Stimulated activated CD8-positive, alpha-beta memory T cell treated with anti-CD3 and anti-CD28 coated beads, Interleukin-7, amount 100 ng/mL, for 24 hours (primary cell): ENCODE data around the gene ZNF408.

Experiments
- DNase-seq: peaks from one replicate; pipeline ENCODE4 v3.0.0-alpha.2; 2020; ENCODE audit warnings: low read depth

The ZNF408 gene

GRCh38 chr11:46727952-46728658 is 27.3 kb downstream of the ZNF408 start:
- DNase-seq: no peak

GRCh38 chr11:46728659-46729040 is 27.8 kb downstream of the ZNF408 start:
- DNase-seq: no peak

GRCh38 chr11:46729110-46730027 is 28.5 kb downstream of the ZNF408 start:
- no peak for DNase-seq

GRCh38 chr11:46731545-46731944 is 30.7 kb downstream of the ZNF408 start:
- DNase-seq: no peak

- no peak for DNase-seq
These were observed 32.4 kb downstream of the ZNF408 start for GRCh38 chr11:46733234-46733633.

GRCh38 chr11:46736146-46736545 is 35.3 kb downstream of the ZNF408 start:
- DNase-seq: no peak

- DNase-seq: no peak
These were observed 35.8 kb downstream of the ZNF408 start for GRCh38 chr11:46736615-46737014.

- no peak for DNase-seq
These were observed 36.9 kb downstream of the ZNF408 start for GRCh38 chr11:46737699-46738098.

GRCh38 chr11:46738887-46739286 is 38.1 kb downstream of the ZNF408 start:
- DNase-seq: no peak

GRCh38 chr11:46741600-46742484 is 41.0 kb downstream of the ZNF408 start:
- no peak for DNase-seq

GRCh38 chr11:46743043-46743442 is 42.2 kb downstream of the ZNF408 start:
- DNase-seq: no peak

- no peak for DNase-seq
These were observed 43.0 kb downstream of the ZNF408 start for GRCh38 chr11:46743693-46744339.

GRCh38 chr11:46745328-46745727 is 44.5 kb downstream of the ZNF408 start:
- no peak for DNase-seq

GRCh38 chr11:46745995-46746394 is 45.2 kb downstream of the ZNF408 start:
- DNase-seq: no peak

GRCh38 chr11:46747150-46747549 is 46.3 kb downstream of the ZNF408 start:
- no peak for DNase-seq
